Activated CD4-positive, alpha-beta memory T cell treated with anti-CD3 and anti-CD28 coated beads, Interleukin-2, amount 10 ng/mL, durations not matched to agents 7 days and 5 days (primary cell): ENCODE results near the gene CELF2. TPM values are rescaled to one million over a fixed set of nuclear protein-coding genes. Genes with fewer than 3 reads are reported as not detected.

ENCODE experiments used
- CTCF ChIA-PET: fragments of 350-600 bp; sonication (Branson Sonifier 250); formaldehyde crosslinking; loops from one replicate; lab custom pipeline; 2021; ENCODE audit warnings: antibody characterized with exemption, inconsistent platforms; lab: Charles Lee
- POLR2A ChIA-PET: fragments of 350-600 bp; sonication (Branson Sonifier 250); formaldehyde crosslinking; loops from one replicate; lab custom pipeline; 2021; ENCODE audit warnings: antibody characterized with exemption; lab: Charles Lee
- DNase-seq: peaks from one replicate; pipeline ENCODE4 v3.0.0-alpha.2; 2020
- H3K27ac Mint-ChIP-seq: one replicate; pipeline ENCODE4 v1.8.0; 2021; ENCODE audit warnings: mild to moderate bottlenecking, mixed read lengths
- H3K27me3 Mint-ChIP-seq: one replicate; pipeline ENCODE4 v1.8.0; 2021; ENCODE audit warnings: mixed read lengths
- H3K36me3 Mint-ChIP-seq: one replicate; pipeline ENCODE4 v1.8.0; 2021; ENCODE audit warnings: low read depth, mixed read lengths
- H3K4me1 Mint-ChIP-seq: one replicate; pipeline ENCODE4 v1.8.0; 2021; ENCODE audit warnings: mixed read lengths
- H3K4me3 Mint-ChIP-seq: one replicate; pipeline ENCODE4 v1.8.0; 2021; ENCODE audit warnings: mild to moderate bottlenecking, mixed read lengths
- H3K9me3 Mint-ChIP-seq: one replicate; pipeline ENCODE4 v1.8.0; 2021; ENCODE audit warnings: mixed read lengths
- total RNA-seq, 2 experiments: library from RNA; stranded (reverse); gene quantifications; one replicate each; pipeline ENCODE4 v1.2.3, GENCODE V29; 2021

Gene CELF2
- total RNA-seq, 2 experiments from 2014 or later: 209 to 213 TPM

GRCh38 chr10:11330383-11331045, 312.8 kb downstream of the CELF2 start:
- POLR2A ChIA-PET: no interaction called here
- CTCF ChIA-PET: no interaction called here
- no peak overlapping the region for H3K27ac Mint-ChIP-seq
- H3K4me1 Mint-ChIP-seq: peaks cover 23% of the 10 kb centered on the region
- no peaks in the 10 kb centered on the region for H3K27me3 Mint-ChIP-seq
- no peaks in the 10 kb centered on the region for H3K9me3 Mint-ChIP-seq
- H3K36me3 Mint-ChIP-seq: peaks cover 87% of the 10 kb centered on the region
- no peak overlapping the region for H3K4me3 Mint-ChIP-seq
- DNase-seq: no peak

- peaks cover 84% of the 10 kb centered on the region for H3K36me3 Mint-ChIP-seq
- H3K4me1 Mint-ChIP-seq: peaks cover 23% of the 10 kb centered on the region
- ChIA-PET POLR2A (no interaction called here), CTCF (no interaction called here)
- H3K9me3 Mint-ChIP-seq: no peaks in the 10 kb centered on the region
- DNase-seq: no peak
- H3K27me3 Mint-ChIP-seq: no peaks in the 10 kb centered on the region
- no peak overlapping the region for H3K27ac Mint-ChIP-seq
- no peak overlapping the region for H3K4me3 Mint-ChIP-seq
Measured at GRCh38 chr10:11331046-11331577, 313.4 kb downstream of the CELF2 start.

GRCh38 chr10:11331726-11332125, 314.1 kb downstream of the CELF2 start:
- Mint-ChIP-seq H3K4me1 (peaks cover 23% of the 10 kb centered on the region), H3K9me3 (no peaks in the 10 kb centered on the region), H3K27me3 (no peaks in the 10 kb centered on the region), H3K36me3 (peaks cover 80% of the 10 kb centered on the region), H3K27ac (no peak overlapping the region), H3K4me3 (no peak overlapping the region)
- no peak for DNase-seq
- POLR2A ChIA-PET: no interaction called here
- CTCF ChIA-PET: no interaction called here

- Mint-ChIP-seq H3K9me3 (no peaks in the 10 kb centered on the region), H3K4me3 (no peak overlapping the region), H3K4me1 (peaks cover 21% of the 10 kb centered on the region), H3K27ac (no peak overlapping the region), H3K27me3 (no peaks in the 10 kb centered on the region), H3K36me3 (peaks cover 69% of the 10 kb centered on the region)
- ChIA-PET POLR2A (no interaction called here), CTCF (no interaction called here)
- DNase-seq: no peak
Measured at GRCh38 chr10:11332846-11333245, 315.2 kb downstream of the CELF2 start.

- H3K36me3 Mint-ChIP-seq: peaks cover 53% of the 10 kb centered on the region
- H3K27ac Mint-ChIP-seq: peak overlapping the region; percentile 30
- POLR2A ChIA-PET: interaction anchor here (2.2 kb wide), 1 partner anchor 8 kb away, joined by 7 read pairs; no protein-coding TSS in a partner anchor
Measured at GRCh38 chr10:11334436-11334835, 316.8 kb downstream of the CELF2 start.

GRCh38 chr10:11335167-11335652, 317.5 kb downstream of the CELF2 start:
- no peaks in the 10 kb centered on the region for H3K27me3 Mint-ChIP-seq
- peaks cover 48% of the 10 kb centered on the region for H3K36me3 Mint-ChIP-seq
- no peak for DNase-seq
- no peaks in the 10 kb centered on the region for H3K9me3 Mint-ChIP-seq
- peaks cover 13% of the 10 kb centered on the region for H3K4me1 Mint-ChIP-seq
- ChIA-PET POLR2A (interaction anchor here (2.2 kb wide), 1 partner anchor 9 kb away, joined by 7 read pairs; no protein-coding TSS in a partner anchor), CTCF (no interaction called here)
- no peak overlapping the region for H3K4me3 Mint-ChIP-seq
- H3K27ac Mint-ChIP-seq: no peak overlapping the region

More at GRCh38 chr10:11334436-11334835, 316.8 kb downstream of the CELF2 start:
- H3K27me3 Mint-ChIP-seq: no peaks in the 10 kb centered on the region
- CTCF ChIA-PET: no interaction called here
- no peaks in the 10 kb centered on the region for H3K9me3 Mint-ChIP-seq
- H3K4me1 Mint-ChIP-seq: peaks cover 18% of the 10 kb centered on the region
- H3K4me3 Mint-ChIP-seq: no peak overlapping the region
- no peak for DNase-seq

- no peak for DNase-seq
- Mint-ChIP-seq H3K9me3 (no peaks in the 10 kb centered on the region), H3K4me1 (peaks cover 11% of the 10 kb centered on the region), H3K4me3 (no peak overlapping the region), H3K36me3 (peaks cover 40% of the 10 kb centered on the region), H3K27ac (no peak overlapping the region), H3K27me3 (no peaks in the 10 kb centered on the region)
- CTCF ChIA-PET: no interaction called here
- POLR2A ChIA-PET: interaction anchor here (2.2 kb wide), 1 partner anchor 9 kb away, joined by 7 read pairs; no protein-coding TSS in a partner anchor
Measured at GRCh38 chr10:11335881-11336430, 318.3 kb downstream of the CELF2 start.

- H3K27me3 Mint-ChIP-seq: no peaks in the 10 kb centered on the region
- no peaks in the 10 kb centered on the region for H3K9me3 Mint-ChIP-seq
- H3K4me3 Mint-ChIP-seq: no peak overlapping the region
- H3K4me1 Mint-ChIP-seq: peaks cover 8% of the 10 kb centered on the region
- peak overlapping the region; percentile 51 for H3K27ac Mint-ChIP-seq
- CTCF ChIA-PET: no interaction called here
- POLR2A ChIA-PET: interaction anchor here (1.1 to 2.0 kb wide), 4 partner anchors 9 to 65 kb away, joined by 3 to 18 read pairs (median 8); no protein-coding TSS in a partner anchor
- peaks cover 37% of the 10 kb centered on the region for H3K36me3 Mint-ChIP-seq
- DNase-seq: no peak
Measured at GRCh38 chr10:11336722-11337162, 319.1 kb downstream of the CELF2 start.

- no peaks in the 10 kb centered on the region for H3K9me3 Mint-ChIP-seq
- no peaks in the 10 kb centered on the region for H3K27me3 Mint-ChIP-seq
- no peak overlapping the region for H3K4me3 Mint-ChIP-seq
- ChIA-PET CTCF (no interaction called here), POLR2A (interaction anchor here (0.6 to 2.0 kb wide), 6 partner anchors 10 to 104 kb away, joined by 3 to 18 read pairs (median 4); no protein-coding TSS in a partner anchor)
- H3K27ac Mint-ChIP-seq: no peak overlapping the region
- peaks cover 7% of the 10 kb centered on the region for H3K4me1 Mint-ChIP-seq
- peaks cover 29% of the 10 kb centered on the region for H3K36me3 Mint-ChIP-seq
- DNase-seq: no peak
Measured at GRCh38 chr10:11337516-11337915, 319.8 kb downstream of the CELF2 start.

GRCh38 chr10:11338160-11338844, 320.6 kb downstream of the CELF2 start:
- Mint-ChIP-seq H3K4me1 (peaks cover 3% of the 10 kb centered on the region), H3K27me3 (no peaks in the 10 kb centered on the region), H3K9me3 (no peaks in the 10 kb centered on the region), H3K27ac (peak overlapping the region; percentile 34), H3K4me3 (peak overlapping the region; percentile 6), H3K36me3 (peaks cover 24% of the 10 kb centered on the region)
- DNase-seq: no peak
- ChIA-PET POLR2A (interaction anchor here (0.8 to 2.0 kb wide), 5 partner anchors 11 to 103 kb away, joined by 3 to 18 read pairs (median 5); no protein-coding TSS in a partner anchor), CTCF (no interaction called here)

GRCh38 chr10:11339013-11339412, 321.3 kb downstream of the CELF2 start:
- Mint-ChIP-seq H3K9me3 (no peaks in the 10 kb centered on the region), H3K4me1 (peaks cover 2% of the 10 kb centered on the region), H3K36me3 (peaks cover 20% of the 10 kb centered on the region), H3K27ac (no peak overlapping the region), H3K4me3 (no peak overlapping the region), H3K27me3 (no peaks in the 10 kb centered on the region)
- ChIA-PET POLR2A (interaction anchor here (0.8 kb wide), 1 partner anchor 13 kb away, joined by 3 read pairs; no protein-coding TSS in a partner anchor), CTCF (no interaction called here)
- no peak for DNase-seq

GRCh38 chr10:11339660-11340059, 322.0 kb downstream of the CELF2 start:
- no peak for DNase-seq
- no peak overlapping the region for H3K27ac Mint-ChIP-seq
- H3K4me3 Mint-ChIP-seq: no peak overlapping the region
- ChIA-PET POLR2A (interaction anchor here (0.8 kb wide), 1 partner anchor 21 kb away, joined by 4 read pairs; no protein-coding TSS in a partner anchor), CTCF (no interaction called here)
- peaks cover 14% of the 10 kb centered on the region for H3K36me3 Mint-ChIP-seq
- peaks cover 2% of the 10 kb centered on the region for H3K4me1 Mint-ChIP-seq
- H3K9me3 Mint-ChIP-seq: no peaks in the 10 kb centered on the region
- no peaks in the 10 kb centered on the region for H3K27me3 Mint-ChIP-seq
